ENCODE measurements around the gene MB. TPM values are rescaled to one million over a fixed set of nuclear protein-coding genes. Genes with fewer than 3 reads are reported as not detected.
A peak's percentile ranks its signal among the peaks of the same experiment; 100 is the strongest.

The MB gene
- polyA plus RNA-seq, 1 donor (not counting 4 experiments of a cell fraction or from before 2014, with no cell fraction given): not detected

GRCh38 chr22:35582861-35583670 is 34.1 kb downstream of the MB start:
- TF ChIP-seq EZH2 (IDR thresholded peaks at IDR 0.05; ENCODE audit: low read length): no peak
- peak; percentile 89 to 97 (median 96) for TF ChIP-seq CTCF (optimal IDR thresholded peaks at IDR 0.05 in 1 of 3, IDR thresholded peaks at IDR 0.05 in 1 of 3, conservative IDR thresholded peaks at IDR 0.05 in 1 of 3; ENCODE audit: extremely low read depth in 1 of 3, insufficient read depth in 2 of 3, low read length in 3 of 3)
- no peak for DNase-seq (ENCODE audit: low read depth, low spot score)
- Histone ChIP-seq H3K9ac (ENCODE audit: control insufficient read depth, extremely low read depth, insufficient read depth, low read length) (no peak overlapping the region), H4K20me1 (ENCODE audit: control insufficient read depth, extremely low read depth, insufficient read depth, low read length) (no peaks in the 10 kb centered on the region), H3K4me3 (ENCODE audit: control insufficient read depth in 2 of 3, extremely low read depth in 1 of 3, insufficient read depth in 2 of 3, low read depth in 1 of 3, low read length in 3 of 3) (no peak overlapping the region), H3K27me3 (ENCODE audit: control insufficient read depth, extremely low read depth, insufficient read depth, low read length) (no peaks in the 10 kb centered on the region), H3K79me2 (ENCODE audit: control insufficient read depth, insufficient read depth, low read length) (no peaks in the 10 kb centered on the region), H3K27ac (ENCODE audit: control insufficient read depth, insufficient read depth, low read length) (no peak overlapping the region), H3K9me1 (ENCODE audit: control insufficient read depth, extremely low read depth, insufficient read depth, low read length) (no peaks in the 10 kb centered on the region), H3K9me3 (ENCODE audit: control insufficient read depth, low read depth, low read length) (no peaks in the 10 kb centered on the region), H3K36me3 (ENCODE audit: control insufficient read depth in 2 of 2, extremely low read depth in 1 of 2, insufficient read depth in 2 of 2, low read length in 2 of 2) (no peaks in the 10 kb centered on the region), H3K4me2 (ENCODE audit: control insufficient read depth, extremely low read depth, insufficient read depth, low read depth, low read length) (no peak overlapping the region), H2AFZ (ENCODE audit: control insufficient read depth, low read length) (no peak overlapping the region), H3K4me1 (ENCODE audit: control insufficient read depth, extremely low read depth, insufficient read depth, low read length) (no peaks in the 10 kb centered on the region)
- FAIRE-seq: peak; percentile 82
- dilution Hi-C loops (cut with MboI; ENCODE audit: extremely low pct_ligation_motif_present, low sequenced_read_pairs): no loop called here

GRCh38 chr22:35582218-35582860 is 34.8 kb downstream of the MB start:
- no peak overlapping the region for H3K9ac ChIP-seq (ENCODE audit: control insufficient read depth, extremely low read depth, insufficient read depth, low read length)
- DNase-seq (ENCODE audit: low read depth, low spot score) (no peak), FAIRE-seq (peak; percentile 5)
- H3K79me2 ChIP-seq (ENCODE audit: control insufficient read depth, insufficient read depth, low read length): no peaks in the 10 kb centered on the region
- no peaks in the 10 kb centered on the region for H3K27me3 ChIP-seq (ENCODE audit: control insufficient read depth, extremely low read depth, insufficient read depth, low read length)
- no peaks in the 10 kb centered on the region for H4K20me1 ChIP-seq (ENCODE audit: control insufficient read depth, extremely low read depth, insufficient read depth, low read length)
- no peaks in the 10 kb centered on the region for H3K4me1 ChIP-seq (ENCODE audit: control insufficient read depth, extremely low read depth, insufficient read depth, low read length)
- no peak overlapping the region for H3K4me3 ChIP-seq (ENCODE audit: control insufficient read depth in 2 of 3, extremely low read depth in 1 of 3, insufficient read depth in 2 of 3, low read depth in 1 of 3, low read length in 3 of 3)
- TF ChIP-seq CTCF (optimal IDR thresholded peaks at IDR 0.05 in 1 of 3, IDR thresholded peaks at IDR 0.05 in 1 of 3, conservative IDR thresholded peaks at IDR 0.05 in 1 of 3; ENCODE audit: extremely low read depth in 1 of 3, insufficient read depth in 2 of 3, low read length in 3 of 3) (no peak), EZH2 (IDR thresholded peaks at IDR 0.05; ENCODE audit: low read length) (no peak)
- H3K9me3 ChIP-seq (ENCODE audit: control insufficient read depth, low read depth, low read length): no peaks in the 10 kb centered on the region
- H3K27ac ChIP-seq (ENCODE audit: control insufficient read depth, insufficient read depth, low read length): no peak overlapping the region
- H3K4me2 ChIP-seq (ENCODE audit: control insufficient read depth, extremely low read depth, insufficient read depth, low read depth, low read length): no peak overlapping the region
- H2AFZ ChIP-seq (ENCODE audit: control insufficient read depth, low read length): no peak overlapping the region
- dilution Hi-C loops (cut with MboI; ENCODE audit: extremely low pct_ligation_motif_present, low sequenced_read_pairs): no loop called here
- H3K36me3 ChIP-seq (ENCODE audit: control insufficient read depth in 2 of 2, extremely low read depth in 1 of 2, insufficient read depth in 2 of 2, low read length in 2 of 2): no peaks in the 10 kb centered on the region
- H3K9me1 ChIP-seq (ENCODE audit: control insufficient read depth, extremely low read depth, insufficient read depth, low read length): no peaks in the 10 kb centered on the region

Measured in keratinocyte (primary cell).